SK-N-SH treated with all-trans-retinoic acid at 6 μM for 48 hours (cell line): ENCODE data around the gene TMEM163.

Experiments used
- ATAC-seq: fragments of 200-7000 bp; cut with Tn5 transposase; 3 replicates; pipeline ENCODE4 v1.9.1; 2020; ENCODE audit warnings: mild to moderate bottlenecking, moderate library complexity
- ARNTL ChIP-seq: fragments of 450-650 bp; formaldehyde crosslinking; IDR thresholded peaks from 2 replicates; pipeline ENCODE4 v1.5.0; 2020; ENCODE audit warnings: low read depth, mild to moderate bottlenecking, moderate library complexity, borderline replicate concordance
- BACH2 ChIP-seq: fragments of 250-450 bp; sonication (Bioruptor Pico); IDR thresholded peaks from 2 replicates; pipeline ENCODE4 v1.9.0; 2021; ENCODE audit warnings: mild to moderate bottlenecking, borderline replicate concordance
- ESRRG ChIP-seq: fragments of 250-450 bp; sonication (Bioruptor Pico); IDR thresholded peaks from 2 replicates; pipeline ENCODE4 v1.6.1; 2021; ENCODE audit warnings: mild to moderate bottlenecking
- GLIS3 ChIP-seq: fragments of 250-450 bp; sonication (Bioruptor Pico); IDR thresholded peaks from 2 replicates; pipeline ENCODE4 v1.5.0; 2020; ENCODE audit warnings: mild to moderate bottlenecking, moderate library complexity
- ISL1 ChIP-seq: fragments of 250-450 bp; sonication (Bioruptor Pico); IDR thresholded peaks from 2 replicates; pipeline ENCODE4 v2.1.2; 2022; ENCODE audit warnings: mild to moderate bottlenecking, moderate library complexity
- OSR1 ChIP-seq: fragments of 250-450 bp; sonication (Bioruptor Pico); IDR thresholded peaks from 2 replicates; pipeline ENCODE4 v1.8.0; 2022; ENCODE audit warnings: moderate library complexity, mild to moderate bottlenecking, inconsistent platforms
- PPARA ChIP-seq: fragments of 250-450 bp; sonication (Bioruptor Pico); IDR thresholded peaks from 2 replicates; pipeline ENCODE4 v1.5.0; 2020; ENCODE audit warnings: mild to moderate bottlenecking, borderline replicate concordance
- SNAI2 ChIP-seq: fragments of 250-450 bp; sonication (Bioruptor Pico); IDR thresholded peaks from 2 replicates; pipeline ENCODE4 v1.5.0; 2020; ENCODE audit warnings: mild to moderate bottlenecking, moderate library complexity
- TCF4 ChIP-seq: fragments of 250-450 bp; sonication (Bioruptor Pico); IDR thresholded peaks from 2 replicates; pipeline ENCODE4 v1.8.0; 2021; ENCODE audit warnings: mild to moderate bottlenecking, moderate library complexity, borderline replicate concordance
- TOX ChIP-seq: fragments of 250-450 bp; sonication (Bioruptor Pico); IDR thresholded peaks from 2 replicates; pipeline ENCODE4 v1.8.0; 2021; ENCODE audit warnings: mild to moderate bottlenecking, moderate library complexity, borderline replicate concordance
- ZC3H10 ChIP-seq: fragments of 250-450 bp; sonication (Bioruptor Pico); IDR thresholded peaks from 2 replicates; pipeline ENCODE4 v1.5.1; 2021; ENCODE audit warnings: mild to moderate bottlenecking, moderate library complexity
- ZFP3 ChIP-seq: fragments of 250-450 bp; sonication (Bioruptor Pico); IDR thresholded peaks from 2 replicates; pipeline ENCODE4 v1.5.0; 2020; ENCODE audit warnings: mild to moderate bottlenecking, moderate library complexity
- ZFP30 ChIP-seq: fragments of 450-650 bp; formaldehyde crosslinking; IDR thresholded peaks from 2 replicates; pipeline ENCODE4 v1.5.0; 2022; ENCODE audit warnings: mild to moderate bottlenecking, moderate library complexity
- ZNF565 ChIP-seq: fragments of 450-650 bp; formaldehyde crosslinking; conservative IDR thresholded peaks from 2 replicates; pipeline ENCODE4 v1.5.0; 2020; ENCODE audit warnings: low read depth, mild to moderate bottlenecking, moderate library complexity
- ZNF70 ChIP-seq: fragments of 450-650 bp; formaldehyde crosslinking; IDR thresholded peaks from 2 replicates; pipeline ENCODE4 v1.5.0; 2020; ENCODE audit warnings: mild to moderate bottlenecking, moderate library complexity
- ZNF8 ChIP-seq: fragments of 450-650 bp; formaldehyde crosslinking; IDR thresholded peaks from 2 replicates; pipeline ENCODE4 v1.5.0; 2020; ENCODE audit warnings: mild to moderate bottlenecking, moderate library complexity
- TF ChIP-seq, protein P1 (sequence below): fragments of 250-450 bp; sonication (Bioruptor Pico); IDR thresholded peaks from 2 replicates; pipeline ENCODE4 v1.8.0; 2020; ENCODE audit warnings: mild to moderate bottlenecking, moderate library complexity, borderline replicate concordance
- TF ChIP-seq, protein P2 (sequence below): fragments of 250-450 bp; sonication (Bioruptor Pico); IDR thresholded peaks from 2 replicates; pipeline ENCODE4 v1.5.0; 2020; ENCODE audit warnings: mild to moderate bottlenecking, moderate library complexity
- TF ChIP-seq, protein P3 (sequence below): fragments of 250-450 bp; sonication (Bioruptor Pico); IDR thresholded peaks from 2 replicates; pipeline ENCODE4 v1.5.1; 2020; ENCODE audit warnings: low read depth, mild to moderate bottlenecking, moderate library complexity
- TF ChIP-seq, protein P4 (sequence below): fragments of 250-450 bp; sonication (Bioruptor Pico); IDR thresholded peaks from 2 replicates; pipeline ENCODE4 v1.8.0; 2021; ENCODE audit warnings: low read depth, mild to moderate bottlenecking, moderate library complexity, borderline replicate concordance

TMEM163 gene

DNA sequence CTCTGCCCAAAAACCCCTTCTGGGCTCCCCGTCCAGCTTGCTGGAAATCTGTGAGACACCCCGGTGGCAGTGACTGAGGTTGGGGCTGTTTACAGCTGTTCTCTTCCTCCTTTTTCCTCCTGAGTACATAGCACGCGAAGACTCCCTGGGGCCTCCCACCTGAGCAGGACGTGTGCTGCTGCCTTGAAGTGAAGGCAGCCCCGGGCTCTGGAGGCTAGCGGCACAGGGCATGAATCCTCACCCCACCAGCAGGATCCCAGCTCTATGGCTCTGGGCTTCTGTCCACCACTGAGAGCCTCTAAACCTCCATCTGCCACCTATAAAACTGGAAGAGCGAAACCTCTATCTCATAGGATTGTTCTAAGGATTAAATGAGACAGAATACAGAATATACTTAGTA is 182.5 kb downstream of the TMEM163 start:
- TF ChIP-seq, protein P1, sequence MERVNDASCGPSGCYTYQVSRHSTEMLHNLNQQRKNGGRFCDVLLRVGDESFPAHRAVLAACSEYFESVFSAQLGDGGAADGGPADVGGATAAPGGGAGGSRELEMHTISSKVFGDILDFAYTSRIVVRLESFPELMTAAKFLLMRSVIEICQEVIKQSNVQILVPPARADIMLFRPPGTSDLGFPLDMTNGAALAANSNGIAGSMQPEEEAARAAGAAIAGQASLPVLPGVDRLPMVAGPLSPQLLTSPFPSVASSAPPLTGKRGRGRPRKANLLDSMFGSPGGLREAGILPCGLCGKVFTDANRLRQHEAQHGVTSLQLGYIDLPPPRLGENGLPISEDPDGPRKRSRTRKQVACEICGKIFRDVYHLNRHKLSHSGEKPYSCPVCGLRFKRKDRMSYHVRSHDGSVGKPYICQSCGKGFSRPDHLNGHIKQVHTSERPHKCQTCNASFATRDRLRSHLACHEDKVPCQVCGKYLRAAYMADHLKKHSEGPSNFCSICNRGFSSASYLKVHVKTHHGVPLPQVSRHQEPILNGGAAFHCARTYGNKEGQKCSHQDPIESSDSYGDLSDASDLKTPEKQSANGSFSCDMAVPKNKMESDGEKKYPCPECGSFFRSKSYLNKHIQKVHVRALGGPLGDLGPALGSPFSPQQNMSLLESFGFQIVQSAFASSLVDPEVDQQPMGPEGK (CRISPR knock-in tag) = no peak
- no peak for TF ChIP-seq TOX (CRISPR knock-in tag)
- no peak for TF ChIP-seq ZNF565
- TF ChIP-seq BACH2 = no peak
- TF ChIP-seq ESRRG (CRISPR knock-in tag) = no peak
- TF ChIP-seq ZFP3 (CRISPR knock-in tag) = no peak
- TF ChIP-seq, protein P2, sequence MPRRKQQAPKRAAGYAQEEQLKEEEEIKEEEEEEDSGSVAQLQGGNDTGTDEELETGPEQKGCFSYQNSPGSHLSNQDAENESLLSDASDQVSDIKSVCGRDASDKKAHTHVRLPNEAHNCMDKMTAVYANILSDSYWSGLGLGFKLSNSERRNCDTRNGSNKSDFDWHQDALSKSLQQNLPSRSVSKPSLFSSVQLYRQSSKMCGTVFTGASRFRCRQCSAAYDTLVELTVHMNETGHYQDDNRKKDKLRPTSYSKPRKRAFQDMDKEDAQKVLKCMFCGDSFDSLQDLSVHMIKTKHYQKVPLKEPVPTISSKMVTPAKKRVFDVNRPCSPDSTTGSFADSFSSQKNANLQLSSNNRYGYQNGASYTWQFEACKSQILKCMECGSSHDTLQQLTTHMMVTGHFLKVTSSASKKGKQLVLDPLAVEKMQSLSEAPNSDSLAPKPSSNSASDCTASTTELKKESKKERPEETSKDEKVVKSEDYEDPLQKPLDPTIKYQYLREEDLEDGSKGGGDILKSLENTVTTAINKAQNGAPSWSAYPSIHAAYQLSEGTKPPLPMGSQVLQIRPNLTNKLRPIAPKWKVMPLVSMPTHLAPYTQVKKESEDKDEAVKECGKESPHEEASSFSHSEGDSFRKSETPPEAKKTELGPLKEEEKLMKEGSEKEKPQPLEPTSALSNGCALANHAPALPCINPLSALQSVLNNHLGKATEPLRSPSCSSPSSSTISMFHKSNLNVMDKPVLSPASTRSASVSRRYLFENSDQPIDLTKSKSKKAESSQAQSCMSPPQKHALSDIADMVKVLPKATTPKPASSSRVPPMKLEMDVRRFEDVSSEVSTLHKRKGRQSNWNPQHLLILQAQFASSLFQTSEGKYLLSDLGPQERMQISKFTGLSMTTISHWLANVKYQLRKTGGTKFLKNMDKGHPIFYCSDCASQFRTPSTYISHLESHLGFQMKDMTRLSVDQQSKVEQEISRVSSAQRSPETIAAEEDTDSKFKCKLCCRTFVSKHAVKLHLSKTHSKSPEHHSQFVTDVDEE = no peak
- no peak for TF ChIP-seq GLIS3 (CRISPR knock-in tag)
- no peak for TF ChIP-seq ZFP30
- no peak for TF ChIP-seq ZNF70
- TF ChIP-seq, protein P3, sequence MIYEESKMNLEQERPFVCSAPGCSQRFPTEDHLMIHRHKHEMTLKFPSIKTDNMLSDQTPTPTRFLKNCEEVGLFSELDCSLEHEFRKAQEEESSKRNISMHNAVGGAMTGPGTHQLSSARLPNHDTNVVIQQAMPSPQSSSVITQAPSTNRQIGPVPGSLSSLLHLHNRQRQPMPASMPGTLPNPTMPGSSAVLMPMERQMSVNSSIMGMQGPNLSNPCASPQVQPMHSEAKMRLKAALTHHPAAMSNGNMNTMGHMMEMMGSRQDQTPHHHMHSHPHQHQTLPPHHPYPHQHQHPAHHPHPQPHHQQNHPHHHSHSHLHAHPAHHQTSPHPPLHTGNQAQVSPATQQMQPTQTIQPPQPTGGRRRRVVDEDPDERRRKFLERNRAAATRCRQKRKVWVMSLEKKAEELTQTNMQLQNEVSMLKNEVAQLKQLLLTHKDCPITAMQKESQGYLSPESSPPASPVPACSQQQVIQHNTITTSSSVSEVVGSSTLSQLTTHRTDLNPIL (CRISPR knock-in tag) = no peak
- ATAC-seq = no peak

DNA sequence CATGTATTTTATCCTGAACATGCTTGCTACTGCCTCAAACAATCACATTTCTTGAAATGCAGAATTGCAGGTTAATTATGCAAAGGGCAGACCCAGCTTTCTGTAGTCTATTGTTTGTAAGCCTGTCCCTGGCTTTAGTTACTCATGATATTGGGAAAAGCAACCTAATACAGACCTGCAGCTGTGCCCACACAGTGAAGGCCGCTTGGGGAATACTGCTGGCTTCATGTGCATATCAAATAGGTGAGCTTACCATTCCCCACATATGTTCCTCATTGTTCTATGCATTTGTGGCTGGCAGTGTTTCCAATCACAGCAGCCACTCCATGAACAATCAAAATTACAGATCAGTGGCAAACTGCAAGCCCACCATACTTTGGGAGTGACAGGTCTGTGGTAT is 186.3 kb downstream of the TMEM163 start:
- TF ChIP-seq, protein P3 (CRISPR knock-in tag) = no peak
- TF ChIP-seq, protein P1 (CRISPR knock-in tag) = no peak
- TF ChIP-seq, protein P4, sequence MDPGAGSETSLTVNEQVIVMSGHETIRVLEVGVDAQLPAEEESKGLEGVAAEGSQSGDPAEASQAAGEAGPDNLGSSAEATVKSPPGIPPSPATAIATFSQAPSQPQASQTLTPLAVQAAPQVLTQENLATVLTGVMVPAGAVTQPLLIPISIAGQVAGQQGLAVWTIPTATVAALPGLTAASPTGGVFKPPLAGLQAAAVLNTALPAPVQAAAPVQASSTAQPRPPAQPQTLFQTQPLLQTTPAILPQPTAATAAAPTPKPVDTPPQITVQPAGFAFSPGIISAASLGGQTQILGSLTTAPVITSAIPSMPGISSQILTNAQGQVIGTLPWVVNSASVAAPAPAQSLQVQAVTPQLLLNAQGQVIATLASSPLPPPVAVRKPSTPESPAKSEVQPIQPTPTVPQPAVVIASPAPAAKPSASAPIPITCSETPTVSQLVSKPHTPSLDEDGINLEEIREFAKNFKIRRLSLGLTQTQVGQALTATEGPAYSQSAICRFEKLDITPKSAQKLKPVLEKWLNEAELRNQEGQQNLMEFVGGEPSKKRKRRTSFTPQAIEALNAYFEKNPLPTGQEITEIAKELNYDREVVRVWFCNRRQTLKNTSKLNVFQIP (CRISPR knock-in tag) = no peak
- TF ChIP-seq ARNTL (no peak), ZNF8 (CRISPR knock-in tag) (no peak), GLIS3 (CRISPR knock-in tag) (no peak), PPARA (CRISPR knock-in tag) (no peak), ISL1 (no peak), BACH2 (no peak), OSR1 (CRISPR knock-in tag) (no peak), ZNF70 (no peak), TCF4 (CRISPR knock-in tag) (no peak), ZFP30 (no peak), TOX (CRISPR knock-in tag) (no peak), ZFP3 (CRISPR knock-in tag) (no peak), ESRRG (CRISPR knock-in tag) (no peak), SNAI2 (CRISPR knock-in tag) (no peak), ZC3H10 (CRISPR knock-in tag) (no peak)
- TF ChIP-seq, protein P2 = no peak
- no peak for ATAC-seq
